PC-3 (cell line): ENCODE results near the gene ADARB2.

Experiments
- CTCF ChIP-seq: fragments of 300-600 bp; sonication (generic); conservative IDR thresholded peaks from 2 replicates; pipeline ENCODE4 v1.5.1; 2017; ENCODE audit warnings: antibody characterized with exemption, low read depth, mild to moderate bottlenecking, low read length
- EZH2 ChIP-seq: fragments of 300-600 bp; sonication (generic); IDR thresholded peaks from one replicate; pipeline ENCODE4 v1.6.1; 2017; ENCODE audit warnings: antibody characterized with exemption, mild to moderate bottlenecking, low read length; ENCODE audit not compliant: unreplicated experiment
- EZH2phosphoT487 ChIP-seq: fragments of 300-600 bp; sonication (generic); IDR thresholded peaks from 2 replicates; pipeline ENCODE4 v1.6.1; 2018; ENCODE audit warnings: mild to moderate bottlenecking, antibody characterized with exemption, low read length, borderline replicate concordance

- TF ChIP-seq CTCF (no peak), EZH2 (no peak), EZH2phosphoT487 (no peak)
Measured at GRCh38 chr10:1343176-1343575, 394.1 kb downstream of the ADARB2 start.
